NCI-H128 (cell line): ENCODE measurements around the gene L3MBTL4.

Source experiments
- DNase-seq: peaks from one replicate; lab custom pipeline; 2025; ENCODE audit not compliant: unreplicated experiment; lab: John Stamatoyannopoulos, UW

L3MBTL4 gene

DNA sequence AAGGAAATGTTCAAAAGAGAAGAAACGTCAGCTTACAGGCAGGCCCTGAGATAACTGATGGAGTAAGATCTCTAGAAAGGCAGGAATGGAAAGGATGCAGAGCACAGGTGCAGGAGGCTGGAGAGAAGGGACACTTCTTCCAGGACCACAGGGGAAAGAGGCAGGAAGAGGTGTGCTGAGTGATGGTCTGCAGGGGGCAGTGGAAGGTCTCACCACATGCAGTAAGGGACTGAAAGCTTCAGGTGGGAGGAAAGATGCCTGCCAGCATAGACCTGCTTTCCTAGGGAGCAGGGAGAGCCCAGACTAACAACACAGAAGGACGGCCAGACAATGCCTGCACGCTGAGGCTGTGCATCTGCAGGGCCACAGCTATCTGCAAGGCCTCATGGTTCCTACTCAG lies 156.8 kb downstream of the L3MBTL4 start:
- DNase-seq, result no peak

GRCh38 chr18:6256521-6256920 lies 158.2 kb downstream of the L3MBTL4 start:
- no peak for DNase-seq

GRCh38 chr18:6255886-6256285 lies 158.8 kb downstream of the L3MBTL4 start:
- DNase-seq, result no peak

DNA sequence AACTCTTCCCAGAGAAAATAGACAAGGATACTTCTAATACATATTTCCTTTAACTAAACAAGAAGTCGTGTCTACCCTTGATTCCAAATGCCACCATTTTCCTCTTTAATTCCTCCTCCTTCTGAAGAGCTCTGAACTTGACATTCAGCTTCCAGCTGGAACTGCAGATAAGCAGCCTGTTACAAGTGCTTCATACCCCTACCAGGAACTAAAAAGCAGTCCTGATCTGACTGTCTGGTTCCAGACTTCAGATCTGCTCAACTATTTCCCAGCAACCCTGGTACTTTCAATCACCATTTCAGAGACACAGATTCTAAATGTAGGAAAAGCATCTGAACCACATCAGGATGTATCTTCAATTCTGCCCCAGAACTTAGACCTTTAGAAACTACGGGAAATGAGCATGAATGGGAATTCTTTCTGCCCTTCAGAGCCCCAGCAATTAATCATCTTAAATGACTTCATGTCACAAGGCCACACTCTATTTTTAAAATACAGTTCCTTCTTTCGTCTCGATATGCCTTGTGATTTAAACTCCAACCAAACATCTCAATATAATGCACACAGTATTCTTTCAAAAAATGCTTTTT lies 159.5 kb downstream of the L3MBTL4 start:
- no peak for DNase-seq

DNA sequence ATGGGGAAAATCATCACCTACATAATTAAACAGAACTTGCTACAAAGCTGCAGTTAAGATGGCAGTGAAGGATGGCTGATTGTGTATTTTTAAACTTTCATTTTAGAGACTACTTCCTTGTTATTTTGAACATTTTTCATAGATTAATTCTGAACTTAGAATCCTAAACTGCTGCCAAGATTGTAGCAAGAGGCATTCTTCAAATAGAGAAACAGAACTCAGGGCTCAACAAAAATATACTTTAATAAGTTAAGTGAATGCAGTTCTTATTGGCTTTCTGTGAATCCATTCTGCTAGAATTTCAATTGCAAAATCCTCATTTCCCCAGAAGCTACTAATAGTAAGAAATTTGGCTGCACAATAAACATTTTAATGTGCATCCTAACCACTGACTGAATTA lies 160.3 kb downstream of the L3MBTL4 start:
- no peak for DNase-seq

DNA sequence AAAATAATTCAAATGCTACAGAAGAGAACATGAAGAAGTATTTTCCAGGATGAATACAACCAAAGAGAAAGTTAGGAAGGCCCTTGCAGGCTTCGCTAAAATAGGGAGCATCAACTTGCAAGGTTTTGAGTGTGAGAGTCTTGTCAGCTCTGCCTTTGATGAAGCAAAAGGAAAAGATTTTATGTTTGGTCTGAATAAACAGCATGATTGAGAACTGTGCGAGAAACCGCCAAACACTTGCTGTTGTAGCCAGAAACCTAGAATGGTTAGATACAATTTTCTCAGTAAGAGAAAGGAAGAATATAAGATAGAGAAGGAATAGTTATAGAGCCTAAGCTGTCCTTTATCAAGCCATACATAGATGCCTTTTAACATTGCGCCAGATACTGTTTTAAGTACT lies 163.6 kb downstream of the L3MBTL4 start:
- no peak for DNase-seq

- no peak for DNase-seq
These were observed 164.9 kb downstream of the L3MBTL4 start for GRCh38 chr18:6249788-6250187.

DNA sequence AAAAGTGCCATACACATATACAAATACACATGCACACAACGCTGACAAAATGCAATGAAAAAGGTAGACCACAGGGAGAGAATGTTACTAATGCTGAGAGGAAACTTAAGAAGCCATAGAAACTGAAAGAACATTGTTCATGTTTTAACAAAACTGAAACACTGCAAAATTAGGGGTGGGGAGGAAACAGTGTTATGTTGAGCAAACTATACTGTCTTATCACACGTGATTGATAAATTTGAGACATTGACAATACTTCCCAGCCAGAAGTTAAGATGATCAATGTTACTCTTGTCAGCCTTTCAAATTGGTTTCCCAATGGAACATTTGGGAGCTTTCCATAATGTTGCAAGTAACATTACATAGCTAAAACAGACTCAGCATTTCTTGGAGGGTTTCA lies 165.5 kb downstream of the L3MBTL4 start:
- no peak for DNase-seq

GRCh38 chr18:6248017-6248416 lies 166.7 kb downstream of the L3MBTL4 start:
- DNase-seq, result no peak

- DNase-seq, result no peak
These were observed 172.7 kb downstream of the L3MBTL4 start for GRCh38 chr18:6242004-6242403.

GRCh38 chr18:6239716-6240115 lies 175.0 kb downstream of the L3MBTL4 start:
- no peak for DNase-seq

DNA sequence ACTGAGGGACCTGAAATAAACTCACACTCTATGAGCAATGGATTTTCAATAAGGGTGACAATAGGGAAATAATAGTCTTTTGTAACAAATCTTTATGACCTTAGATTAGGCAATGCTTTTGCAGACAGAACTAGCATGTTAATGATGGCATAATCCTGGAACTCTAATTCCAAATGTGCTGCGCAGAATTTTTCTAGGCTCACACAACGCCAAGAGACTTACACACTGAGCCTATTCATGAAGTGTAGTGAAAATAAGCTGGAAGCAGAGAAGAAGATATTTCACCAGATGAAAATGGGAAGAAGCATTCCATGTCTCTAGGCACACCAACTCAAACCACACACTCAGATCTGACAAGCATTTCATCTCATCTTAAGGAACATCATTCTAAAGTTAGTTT lies 178.5 kb downstream of the L3MBTL4 start:
- no peak for DNase-seq

GRCh38 chr18:6222271-6222670 lies 192.4 kb downstream of the L3MBTL4 start:
- DNase-seq, result no peak

- no peak for DNase-seq
These were observed 193.1 kb downstream of the L3MBTL4 start for GRCh38 chr18:6221602-6222014.

DNA sequence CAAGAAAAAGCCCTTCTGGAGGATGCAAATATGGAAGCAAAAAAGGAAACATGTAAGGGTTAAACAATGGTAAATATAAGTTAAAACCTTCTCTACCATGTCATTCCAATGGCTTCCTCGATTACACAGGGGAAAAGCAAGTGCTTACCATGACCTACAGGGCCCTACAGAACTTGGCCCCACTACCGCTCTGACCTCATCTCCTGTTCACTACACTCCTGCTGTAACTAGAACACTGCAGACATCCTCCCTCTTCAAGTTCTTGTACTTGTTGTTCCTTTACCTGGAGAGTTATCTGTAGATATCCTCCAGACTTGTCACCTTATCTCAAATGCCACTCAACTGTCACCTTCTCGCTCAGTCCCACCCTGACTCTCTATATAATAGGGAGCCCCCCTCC lies 194.6 kb downstream of the L3MBTL4 start:
- no peak for DNase-seq

DNA sequence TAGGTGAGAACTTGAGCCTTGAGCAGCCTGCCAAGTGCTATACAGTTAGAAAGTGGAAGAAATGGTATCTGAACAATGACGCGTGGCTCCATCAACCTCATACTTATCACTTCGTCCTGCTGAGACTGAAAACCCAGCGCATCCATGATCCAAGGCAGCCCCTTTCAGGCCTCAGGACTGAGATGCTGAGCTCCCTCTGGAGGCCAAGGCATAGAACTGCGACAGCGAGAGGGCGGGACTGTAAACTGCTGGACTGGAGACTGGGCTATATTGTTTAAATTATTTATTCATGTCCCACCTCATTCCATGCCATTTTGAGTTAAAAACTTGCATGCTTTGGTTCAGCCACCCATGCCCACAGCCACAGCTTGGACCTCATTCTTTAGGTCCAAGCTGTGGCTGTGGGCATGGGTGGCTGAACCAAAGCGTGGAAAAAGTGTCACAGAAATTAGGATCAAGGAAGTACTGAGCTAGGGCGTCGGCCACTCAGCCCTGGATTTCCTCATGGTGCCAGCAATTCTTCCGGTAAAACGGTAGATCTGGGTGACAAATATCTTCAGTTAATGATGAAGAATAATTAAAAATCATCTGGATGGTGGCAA lies 195.5 kb downstream of the L3MBTL4 start:
- no peak for DNase-seq

- DNase-seq, result no peak
These were observed 198.8 kb downstream of the L3MBTL4 start for GRCh38 chr18:6215888-6216287.

- no peak for DNase-seq
These were observed 203.6 kb downstream of the L3MBTL4 start for GRCh38 chr18:6211174-6211504.

DNA sequence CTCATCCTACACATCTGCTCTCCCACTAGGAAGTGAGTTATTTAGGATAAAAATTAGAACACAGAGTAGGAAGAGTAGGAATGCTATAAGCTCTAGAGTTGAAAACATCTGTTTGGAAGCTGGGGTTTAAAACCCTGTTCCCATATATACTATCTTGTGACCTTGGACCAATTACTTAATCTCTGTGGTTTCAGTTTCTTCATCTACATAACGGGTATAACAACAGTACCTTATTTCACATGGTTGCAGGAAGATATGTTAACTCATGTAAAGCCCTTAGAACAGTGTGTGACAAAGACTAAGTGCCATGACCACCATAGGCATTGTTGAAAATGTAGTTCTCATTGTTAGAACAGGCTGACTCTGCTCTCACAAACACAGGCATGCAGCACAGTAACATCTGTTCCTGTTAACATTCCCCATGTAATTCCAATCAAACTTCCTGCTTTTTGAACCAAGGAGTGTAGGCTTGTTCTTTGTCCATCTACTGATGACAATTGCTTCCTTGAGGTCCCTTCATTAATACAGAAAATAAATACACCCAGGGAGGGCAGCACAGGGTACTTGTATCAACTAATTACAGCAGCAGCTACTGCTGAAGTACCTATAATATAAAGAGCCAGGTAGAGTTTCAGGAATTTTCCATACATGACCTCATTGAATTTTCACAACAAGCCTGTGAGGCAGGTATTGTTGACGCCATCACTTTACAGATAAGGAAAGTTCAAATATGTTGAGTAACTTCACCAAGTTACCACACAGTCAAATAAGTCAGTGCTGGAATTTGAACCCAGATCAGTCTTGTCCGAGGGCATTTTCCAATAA lies 204.2 kb downstream of the L3MBTL4 start:
- no peak for DNase-seq

DNA sequence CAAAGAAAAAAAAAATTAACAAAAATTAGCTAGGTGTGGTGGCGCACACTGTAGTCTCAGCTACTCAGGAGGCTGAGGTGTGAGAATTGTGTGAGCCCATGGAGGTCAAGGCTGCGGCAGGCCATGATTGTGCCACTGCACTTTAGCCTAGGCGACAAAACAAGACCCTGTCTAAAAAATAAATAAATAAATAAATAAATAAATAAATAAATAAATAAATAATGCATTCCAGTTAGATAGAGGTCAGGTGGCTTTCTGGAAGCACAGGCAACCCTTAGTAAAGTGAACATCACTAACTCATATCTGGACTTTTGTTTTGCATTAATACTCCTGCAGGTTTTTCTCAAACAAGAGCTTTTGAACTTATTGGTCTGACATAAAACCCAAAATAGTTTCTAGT lies 206.8 kb downstream of the L3MBTL4 start:
- DNase-seq, result no peak

- DNase-seq, result no peak
These were observed 207.6 kb downstream of the L3MBTL4 start for GRCh38 chr18:6207116-6207515.

- DNase-seq, result no peak
These were observed 209.0 kb downstream of the L3MBTL4 start for GRCh38 chr18:6205706-6206105.

GRCh38 chr18:6204476-6204875 lies 210.2 kb downstream of the L3MBTL4 start:
- no peak for DNase-seq
